IMR-90 (cell line): Measurements from ENCODE around the gene NDOR1. TPM values are rescaled to one million over a fixed set of nuclear protein-coding genes. Genes with fewer than 3 reads are reported as not detected.

ENCODE experiments used
- ATAC-seq: fragments of 200-7000 bp; cut with Tn5 transposase; 2 replicates; pipeline ENCODE4 v1.9.1; 2020; ENCODE audit warnings: low read depth, mild to moderate bottlenecking, moderate library complexity
- BruUV-seq: library from RNA; stranded (reverse); fragments of 400-500 nt; replicated peaks from 2 replicates; lab custom pipeline; 2021; lab: Mats Ljungman, UMichigan
- CTCF ChIA-PET: fragments of 300-600 bp; formaldehyde crosslinking; extraction: SDS; loops from one replicate; lab custom pipeline; 2021; ENCODE audit warnings: antibody characterized with exemption; lab: Yijun Ruan, JAX
- POLR2A ChIA-PET: fragments of 300-600 bp; sonication (Branson Sonifier 250); formaldehyde crosslinking; loops from one replicate; lab custom pipeline; 2022; ENCODE audit warnings: antibody characterized with exemption; ENCODE audit not compliant: unreplicated experiment; lab: Charles Lee
- DNase-seq: peaks from one replicate; pipeline ENCODE4 v3.0.0; 2013
- H2AFZ ChIP-seq: replicated peaks from 2 replicates; pipeline ENCODE3; 2013; ENCODE audit warnings: low read length, mild to moderate bottlenecking; ENCODE audit not compliant: poor library complexity
- H2AK5ac ChIP-seq: 2 replicates; pipeline ENCODE4 v1.6.1; 2013; ENCODE audit warnings: low read depth, low read length, inconsistent platforms
- H2AK9ac ChIP-seq: replicated peaks from 2 replicates; pipeline ENCODE3; 2013; ENCODE audit warnings: mild to moderate bottlenecking, low read depth, low read length, moderate library complexity; ENCODE audit not compliant: poor library complexity
- H2BK120ac ChIP-seq: 2 replicates; pipeline ENCODE4 v1.6.1; 2013; ENCODE audit warnings: low read depth, low read length, inconsistent platforms
- H2BK15ac ChIP-seq: 3 replicates; pipeline ENCODE4 v1.6.1; 2013; ENCODE audit warnings: low read depth, low read length, inconsistent platforms
- H2BK20ac ChIP-seq: 2 replicates; pipeline ENCODE4 v1.6.1; 2013; ENCODE audit warnings: low read depth, mild to moderate bottlenecking, inconsistent platforms, low read length, moderate library complexity
- H2BK5ac ChIP-seq: 2 replicates; pipeline ENCODE4 v1.6.1; 2013; ENCODE audit warnings: mild to moderate bottlenecking, low read depth, low read length, inconsistent platforms; ENCODE audit not compliant: poor library complexity, severe bottlenecking
- H3K14ac ChIP-seq: replicated peaks from 2 replicates; pipeline ENCODE4 v1.6.1; 2013; ENCODE audit warnings: low read depth, low read length, inconsistent platforms
- H3K18ac ChIP-seq: 2 replicates; pipeline ENCODE4 v1.6.1; 2013; ENCODE audit warnings: low read depth, low read length, control low read depth
- H3K23ac ChIP-seq: 2 replicates; pipeline ENCODE4 v1.6.1; 2013; ENCODE audit warnings: low read depth, low read length, inconsistent platforms
- H3K27ac ChIP-seq: 2 replicates; pipeline ENCODE4 v1.5.1; 2013; ENCODE audit warnings: mild to moderate bottlenecking, control low read depth, low read length; ENCODE audit not compliant: insufficient read depth
- H3K27me3 ChIP-seq: 2 replicates; pipeline ENCODE4 v1.6.1; 2013; ENCODE audit warnings: low read length; ENCODE audit not compliant: control insufficient read depth, insufficient read depth
- H3K36me3 ChIP-seq: 2 replicates; pipeline ENCODE4 v1.6.1; 2013; ENCODE audit warnings: low read length, mixed read lengths; ENCODE audit not compliant: control insufficient read depth, insufficient read depth
- H3K4ac ChIP-seq: 2 replicates; pipeline ENCODE4 v1.6.1; 2013; ENCODE audit warnings: low read depth, low read length, inconsistent platforms
- H3K4me1 ChIP-seq: 2 replicates; pipeline ENCODE4 v1.6.1; 2013; ENCODE audit warnings: low read length, mixed read lengths; ENCODE audit not compliant: control insufficient read depth, insufficient read depth
- H3K4me2 ChIP-seq: 2 replicates; pipeline ENCODE4 v1.6.1; 2013; ENCODE audit warnings: low read depth, mild to moderate bottlenecking, control low read depth, low read length, moderate library complexity
- H3K4me3 ChIP-seq: 2 replicates; pipeline ENCODE4 v1.5.1; 2013; ENCODE audit warnings: low read depth, mild to moderate bottlenecking, control low read depth, low read length, moderate library complexity; ENCODE audit not compliant: insufficient read depth
- H3K56ac ChIP-seq: 2 replicates; pipeline ENCODE4 v1.6.1; 2013; ENCODE audit warnings: low read length, inconsistent platforms; ENCODE audit not compliant: insufficient read depth; ENCODE audit errors: extremely low read depth
- H3K79me1 ChIP-seq, 2 experiments: 2 replicates each; pipeline ENCODE4 v1.6.1; 2013; ENCODE audit warnings: low read length in 2 of 2, inconsistent platforms in 1 of 2, low read depth in 1 of 2
- H3K9ac ChIP-seq: 2 replicates; pipeline ENCODE4 v1.6.1; 2013; ENCODE audit warnings: low read depth, low read length, control low read depth
- H3K9me1 ChIP-seq: 2 replicates; pipeline ENCODE4 v1.6.1; 2013; ENCODE audit warnings: low read length, inconsistent platforms; ENCODE audit not compliant: insufficient read depth
- H3K9me3 ChIP-seq: 2 replicates; pipeline ENCODE4 v1.6.1; 2013; ENCODE audit warnings: low read length; ENCODE audit not compliant: control insufficient read depth, insufficient read depth
- H4K20me1 ChIP-seq: 2 replicates; pipeline ENCODE4 v1.6.1; 2013; ENCODE audit warnings: low read length, inconsistent platforms; ENCODE audit not compliant: insufficient read depth
- H4K5ac ChIP-seq: 2 replicates; pipeline ENCODE4 v1.6.1; 2013; ENCODE audit warnings: mild to moderate bottlenecking, low read depth, low read length, control low read depth
- H4K8ac ChIP-seq, 2 experiments: 2 replicates each; pipeline ENCODE4 v1.6.1; 2013; ENCODE audit warnings: low read depth in 2 of 2, low read length in 2 of 2, control low read depth in 1 of 2, inconsistent platforms in 1 of 2
- H4K91ac ChIP-seq: 2 replicates; pipeline ENCODE4 v1.6.1; 2013; ENCODE audit warnings: low read depth, low read length, inconsistent platforms; ENCODE audit not compliant: insufficient read depth
- BHLHE40 ChIP-seq: fragments of 150-350 bp; IDR thresholded peaks from 2 replicates; pipeline ENCODE4 v1.6.1; 2016; ENCODE audit warnings: mild to moderate bottlenecking, low read depth, low read length
- CEBPB ChIP-seq: IDR thresholded peaks from 2 replicates; pipeline ENCODE4 v1.6.1; 2012; ENCODE audit warnings: low read depth, low read length, improper control_type of control experiment
- FOS ChIP-seq: fragments of 150-350 bp; IDR thresholded peaks from 2 replicates; pipeline ENCODE4 v1.6.1; 2016; ENCODE audit warnings: low read depth, low read length
- MAFK ChIP-seq: IDR thresholded peaks from 2 replicates; pipeline ENCODE4 v1.6.1; 2012; ENCODE audit warnings: low read depth, low read length, improper control_type of control experiment
- NFE2L2 ChIP-seq: fragments of 150-350 bp; IDR thresholded peaks from 2 replicates; pipeline ENCODE4 v1.6.1; 2016; ENCODE audit warnings: low read depth, mild to moderate bottlenecking, low read length
- POLR2A ChIP-seq: IDR thresholded peaks from 2 replicates; pipeline ENCODE4 v1.6.1; 2012; ENCODE audit warnings: mild to moderate bottlenecking, low read depth, low read length
- RAD21 ChIP-seq: IDR thresholded peaks from 2 replicates; pipeline ENCODE4 v1.6.1; 2012; ENCODE audit warnings: low read length, improper control_type of control experiment
- RCOR1 ChIP-seq: IDR thresholded peaks from 2 replicates; pipeline ENCODE4 v1.6.1; 2012; ENCODE audit warnings: mild to moderate bottlenecking, low read length, improper control_type of control experiment; ENCODE audit not compliant: insufficient replicate concordance
- SMC3 ChIP-seq: fragments of 150-350 bp; IDR thresholded peaks from 2 replicates; pipeline ENCODE4 v1.6.1; 2016; ENCODE audit warnings: low read depth, mild to moderate bottlenecking, antibody characterized with exemption, low read length, moderate library complexity
- WGBS, 2 experiments: methylation state at CpG; one replicate each; pipeline versions ENCODE4 v1.1.5 to v1.1.7; 2013; ENCODE audit warnings: missing lambda C conversion rate in 2 of 2; ENCODE audit not compliant: insufficient read length in 1 of 2; ENCODE audit errors: extremely low coverage in 2 of 2; 5-methylcytosine and 5-hydroxymethylcytosine counted together
- dilution Hi-C: fragments of 300-500 bp; cut with HindIII; formaldehyde crosslinking; loops from one replicate; pipeline ENCODE4 v1.14.3; 2018; ENCODE audit warnings: low sequenced_read_pairs; ENCODE audit not compliant: unreplicated experiment
- in situ Hi-C: fragments of 300-500 bp; cut with MboI; formaldehyde crosslinking; loops from 3 replicates; pipeline ENCODE4 v1.14.3; 2019; ENCODE audit warnings: low sequenced_read_pairs, inconsistent platforms, mixed read lengths
- intact Hi-C: fragments of 100-400 bp; cut with micrococcal nuclease; formaldehyde crosslinking; loops from 2 replicates; pipeline ENCODE4 v1.10.0; 2022
- polyA plus RNA-seq, 3 experiments: library from polyadenylated mRNA; depleted of rRNA; stranded (reverse); fragments of >200 nt; gene quantifications; 2 replicates each; pipeline ENCODE4 v1.2.3, GENCODE V29; 2012; ENCODE audit warnings: low replicate concordance in 1 of 3
- total RNA-seq: library from RNA; depleted of rRNA; stranded (reverse); fragments of >200 nt; gene quantifications from 2 replicates; pipeline ENCODE4 v1.2.3, GENCODE V29; 2012
- TF ChIP-seq, protein P1 (sequence below): conservative IDR thresholded peaks from 2 replicates; pipeline ENCODE4 v1.5.1; 2012; ENCODE audit warnings: mild to moderate bottlenecking, low read depth, low read length, improper control_type of control experiment

Gene NDOR1
- total and polyA plus RNA-seq, 2 of the 4 experiments (the other 2 are of a cell fraction): 0.90 to 10.6 TPM

GRCh38 chr9:137198051-137198901, 7.2 kb upstream of the NDOR1 start (continued):
- TF ChIP-seq, protein P1, sequence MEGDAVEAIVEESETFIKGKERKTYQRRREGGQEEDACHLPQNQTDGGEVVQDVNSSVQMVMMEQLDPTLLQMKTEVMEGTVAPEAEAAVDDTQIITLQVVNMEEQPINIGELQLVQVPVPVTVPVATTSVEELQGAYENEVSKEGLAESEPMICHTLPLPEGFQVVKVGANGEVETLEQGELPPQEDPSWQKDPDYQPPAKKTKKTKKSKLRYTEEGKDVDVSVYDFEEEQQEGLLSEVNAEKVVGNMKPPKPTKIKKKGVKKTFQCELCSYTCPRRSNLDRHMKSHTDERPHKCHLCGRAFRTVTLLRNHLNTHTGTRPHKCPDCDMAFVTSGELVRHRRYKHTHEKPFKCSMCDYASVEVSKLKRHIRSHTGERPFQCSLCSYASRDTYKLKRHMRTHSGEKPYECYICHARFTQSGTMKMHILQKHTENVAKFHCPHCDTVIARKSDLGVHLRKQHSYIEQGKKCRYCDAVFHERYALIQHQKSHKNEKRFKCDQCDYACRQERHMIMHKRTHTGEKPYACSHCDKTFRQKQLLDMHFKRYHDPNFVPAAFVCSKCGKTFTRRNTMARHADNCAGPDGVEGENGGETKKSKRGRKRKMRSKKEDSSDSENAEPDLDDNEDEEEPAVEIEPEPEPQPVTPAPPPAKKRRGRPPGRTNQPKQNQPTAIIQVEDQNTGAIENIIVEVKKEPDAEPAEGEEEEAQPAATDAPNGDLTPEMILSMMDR: no peak

GRCh38 chr9:137198902-137199283, 6.6 kb upstream of the NDOR1 start:
- H3K36me3 ChIP-seq: no peaks in the 10 kb centered on the region
- H2AK9ac ChIP-seq: peak overlapping the region; percentile 91
- no peak overlapping the region for H3K14ac ChIP-seq
- ATAC-seq (no peak), DNase-seq (no peak)
- no peak overlapping the region for H2AK5ac ChIP-seq
- dilution Hi-C loops: no loop called here
- peaks cover 35% of the 10 kb centered on the region for H4K20me1 ChIP-seq
- H3K56ac ChIP-seq: no peak overlapping the region
- no peak overlapping the region for H3K4ac ChIP-seq
- H3K27ac ChIP-seq: no peak overlapping the region
- in situ Hi-C loops: no loop called here
- no peak overlapping the region for H2BK20ac ChIP-seq
- 0 out of 2 replicates have a peak, but pooled peaks cover 2% of the 10 kb centered on the region for H3K9me1 ChIP-seq
- H2BK120ac ChIP-seq: no peak overlapping the region
- 0 out of 2 replicates have a peak overlapping the region, but pooled peaks have one; percentile 11 for H3K23ac ChIP-seq
- H3K79me1 ChIP-seq: peaks cover 14 to 78% of the 10 kb centered on the region in 2 experiments
- peak overlapping the region; percentile 16; the same call in 1 of the 2 replicates for H3K9ac ChIP-seq
- no peak overlapping the region for H4K91ac ChIP-seq
- POLR2A ChIA-PET: interaction anchor here (1.3 kb wide), 2 partner anchors 10 to 42 kb away, joined by 3 to 4 read pairs; partner anchors contain the start of genes SSNA1 and TUBB4B
- no peak overlapping the region for H4K5ac ChIP-seq
- H3K4me1 ChIP-seq: peaks cover 17% of the 10 kb centered on the region
- H2BK15ac ChIP-seq: no peak overlapping the region
- peak overlapping the region; percentile 69 for H3K4me2 ChIP-seq
- no peak for TF ChIP-seq SMC3
- no peak for TF ChIP-seq FOS
- TF ChIP-seq RCOR1: no peak
- no peak for TF ChIP-seq POLR2A
- TF ChIP-seq RAD21: no peak
- TF ChIP-seq MAFK: no peak
- no peak for TF ChIP-seq CEBPB
- TF ChIP-seq BHLHE40: no peak
- TF ChIP-seq, protein P1: no peak
- no peak for TF ChIP-seq NFE2L2
- no peak overlapping the region; the same call in 1 of the 2 replicates for H3K4me3 ChIP-seq
- H3K9me3 ChIP-seq: no peaks in the 10 kb centered on the region
- BruUV-seq: no TSS peak
- WGBS, 2 experiments: no CpG with 5 or more reads among the region's 11 CpGs
- no peak overlapping the region for H4K8ac ChIP-seq
- H3K27me3 ChIP-seq: no peaks in the 10 kb centered on the region
- CTCF ChIA-PET: no interaction called here
- no peak overlapping the region for H2BK5ac ChIP-seq
- intact Hi-C loops: no loop called here
- H3K18ac ChIP-seq: no peak overlapping the region
- peak overlapping the region; percentile 5 for H2AFZ ChIP-seq
